DMS114 treated with DMSO at 0.1 percent for 48 hours (cell line): ENCODE results near the gene ETAA1.

Source experiments
- DNase-seq: peaks from one replicate; lab custom pipeline; 2025; ENCODE audit not compliant: unreplicated experiment; lab: John Stamatoyannopoulos, UW

The ETAA1 gene

GRCh38 chr2:67436221-67436620 is 39.1 kb downstream of the ETAA1 start:
- no peak for DNase-seq

GRCh38 chr2:67437114-67437513 is 40.0 kb downstream of the ETAA1 start:
- DNase-seq = no peak

GRCh38 chr2:67438337-67438736 is 41.2 kb downstream of the ETAA1 start:
- no peak for DNase-seq

GRCh38 chr2:67445652-67446268 is 48.6 kb downstream of the ETAA1 start:
- DNase-seq = no peak

- DNase-seq = no peak
These were observed 49.4 kb downstream of the ETAA1 start for GRCh38 chr2:67446491-67446911.

GRCh38 chr2:67448648-67449047 is 51.5 kb downstream of the ETAA1 start:
- no peak for DNase-seq

GRCh38 chr2:67451086-67451832 is 54.1 kb downstream of the ETAA1 start:
- no peak for DNase-seq

- DNase-seq = no peak
These were observed 56.2 kb downstream of the ETAA1 start for GRCh38 chr2:67453310-67453709.

GRCh38 chr2:67455219-67456142 is 58.3 kb downstream of the ETAA1 start:
- DNase-seq = no peak

- no peak for DNase-seq
These were observed 59.3 kb downstream of the ETAA1 start for GRCh38 chr2:67456428-67456827.

- DNase-seq = no peak
These were observed 60.6 kb downstream of the ETAA1 start for GRCh38 chr2:67457699-67458098.

- no peak for DNase-seq
These were observed 62.6 kb downstream of the ETAA1 start for GRCh38 chr2:67459761-67460160.
